Keratinocyte (primary cell): ENCODE data around the gene LACTBL1. TPM values are rescaled to one million over a fixed set of nuclear protein-coding genes. Genes with fewer than 3 reads are reported as not detected.

Source experiments
- DNase-seq: peaks from one replicate; pipeline ENCODE4 v3.0.0-alpha.2; 2011; ENCODE audit warnings: low read depth, missing footprints, low spot score
- FAIRE-seq: peaks from 2 replicates; lab custom pipeline; 2011; peaks lifted over from hg19 to GRCh38; lab: Jason Lieb, UNC
- H2AFZ ChIP-seq: 2 replicates; pipeline ENCODE4 v1.6.0; 2012; ENCODE audit warnings: low read length, control low read depth, inconsistent platforms; ENCODE audit not compliant: control insufficient read depth
- H3K27ac ChIP-seq: 2 replicates; pipeline ENCODE4 v1.5.1; 2011; ENCODE audit warnings: low read length; ENCODE audit not compliant: control insufficient read depth, insufficient read depth
- H3K27me3 ChIP-seq: 3 replicates; pipeline ENCODE4 v1.6.0; 2011; ENCODE audit warnings: low read length; ENCODE audit not compliant: control insufficient read depth, insufficient read depth; ENCODE audit errors: extremely low read depth
- H3K36me3 ChIP-seq, 2 experiments: 2 replicates in 1 of 2; 3 replicates in 1 of 2; pipeline ENCODE4 v1.5.1; 2011; ENCODE audit warnings: low read length in 2 of 2, mild to moderate bottlenecking in 1 of 2; ENCODE audit not compliant: control insufficient read depth in 2 of 2, insufficient read depth in 2 of 2; ENCODE audit errors: extremely low read depth in 1 of 2
- H3K4me1 ChIP-seq: 3 replicates; pipeline ENCODE4 v1.5.1; 2011; ENCODE audit warnings: low read length; ENCODE audit not compliant: control insufficient read depth, insufficient read depth; ENCODE audit errors: extremely low read depth
- H3K4me2 ChIP-seq: 3 replicates; pipeline ENCODE4 v1.6.0; 2011; ENCODE audit warnings: low read depth, low read length; ENCODE audit not compliant: control insufficient read depth, insufficient read depth; ENCODE audit errors: extremely low read depth
- H3K4me3 ChIP-seq, 3 experiments: fragments of 200-600 bp in 1 of 3; sonication (generic) in 1 of 3; 2 replicates in 2 of 3; 3 replicates in 1 of 3; pipeline ENCODE4 v1.5.1; 2011 to 2016; ENCODE audit warnings: low read length in 3 of 3, mild to moderate bottlenecking in 3 of 3, control low read depth in 2 of 3, inconsistent platforms in 1 of 3, low read depth in 1 of 3, mixed read lengths in 1 of 3, mixed run types in 1 of 3, moderate library complexity in 1 of 3; ENCODE audit not compliant: control insufficient read depth in 2 of 3, insufficient read depth in 2 of 3; ENCODE audit errors: extremely low read depth in 1 of 3
- H3K79me2 ChIP-seq: 2 replicates; pipeline ENCODE4 v1.6.0; 2012; ENCODE audit warnings: low read length; ENCODE audit not compliant: control insufficient read depth, insufficient read depth
- H3K9ac ChIP-seq: 3 replicates; pipeline ENCODE4 v1.6.0; 2011; ENCODE audit warnings: low read length; ENCODE audit not compliant: control insufficient read depth, insufficient read depth; ENCODE audit errors: extremely low read depth
- H3K9me1 ChIP-seq: 3 replicates; pipeline ENCODE4 v1.6.0; 2011; ENCODE audit warnings: low read length; ENCODE audit not compliant: control insufficient read depth, insufficient read depth; ENCODE audit errors: extremely low read depth
- H3K9me3 ChIP-seq: 2 replicates; pipeline ENCODE4 v1.5.1; 2012; ENCODE audit warnings: low read depth, low read length; ENCODE audit not compliant: control insufficient read depth
- H4K20me1 ChIP-seq: 3 replicates; pipeline ENCODE4 v1.6.0; 2011; ENCODE audit warnings: low read length; ENCODE audit not compliant: control insufficient read depth, insufficient read depth; ENCODE audit errors: extremely low read depth
- EZH2 ChIP-seq: IDR thresholded peaks from one replicate; pipeline ENCODE4 v1.6.1; 2012; ENCODE audit warnings: inconsistent platforms, mild to moderate bottlenecking, low read length, moderate library complexity
- dilution Hi-C: fragments of 300-500 bp; cut with MboI; formaldehyde crosslinking; loops from one replicate; pipeline ENCODE4 v1.7.0; 2020; ENCODE audit warnings: low sequenced_read_pairs; ENCODE audit not compliant: extremely low pct_ligation_motif_present
- polyA plus RNA-seq, 5 experiments: library from polyadenylated mRNA; depleted of rRNA in 3 of 5; stranded (reverse) in 3 of 5; stranded (forward) in 1 of 5; unstranded in 1 of 5; fragments of >200 nt; gene quantifications; 1 replicate in 1 of 5; 2 replicates in 3 of 5; 3 replicates in 1 of 5; pipeline versions ENCODE4 v1.2.1 to v1.2.3, GENCODE V29; 2011 to 2012; ENCODE audit warnings: missing spikeins in 2 of 5, low read depth in 1 of 5, low replicate concordance in 1 of 5
- TF ChIP-seq, protein P1 (sequence below), 3 experiments: IDR thresholded peaks in 1 of 3; conservative IDR thresholded peaks in 1 of 3; optimal IDR thresholded peaks in 1 of 3; 2 replicates in 2 of 3; 3 replicates in 1 of 3; pipeline versions ENCODE3 to v1.5.1; 2011; ENCODE audit warnings: low read length in 3 of 3, mild to moderate bottlenecking in 3 of 3, moderate library complexity in 2 of 3, control low read depth in 1 of 3, inconsistent platforms in 1 of 3; ENCODE audit not compliant: insufficient read depth in 2 of 3; ENCODE audit errors: extremely low read depth in 1 of 3

The LACTBL1 gene
- polyA plus RNA-seq, 1 donor (not counting 4 experiments of a cell fraction or from before 2014, with no cell fraction given), result not detected

DNA sequence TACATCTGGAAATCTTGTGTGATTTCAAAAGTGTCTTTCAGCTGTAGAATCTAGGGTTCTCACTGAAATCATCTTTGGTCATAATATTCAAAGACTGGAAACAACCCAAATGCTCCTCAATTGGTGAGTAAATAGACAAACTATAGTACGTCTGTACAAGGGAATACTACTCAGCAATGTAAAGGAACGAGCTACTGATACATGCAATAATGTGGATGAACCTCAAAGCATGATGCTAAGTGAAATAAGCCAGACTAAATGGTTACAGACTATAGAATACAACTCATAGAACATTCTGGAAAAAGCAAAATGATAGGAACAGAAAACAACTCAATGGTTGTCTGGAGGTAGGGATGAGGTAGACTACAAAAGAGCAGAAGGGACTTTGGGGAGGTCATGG, 2.6 kb downstream of the LACTBL1 start:
- Histone ChIP-seq H3K4me2 (no peak overlapping the region), H4K20me1 (no peaks in the 10 kb centered on the region), H3K4me1 (no peaks in the 10 kb centered on the region), H2AFZ (no peak overlapping the region), H3K9ac (no peak overlapping the region), H3K79me2 (no peaks in the 10 kb centered on the region), H3K36me3 (no peaks in the 10 kb centered on the region), H3K27me3 (peaks cover 22% of the 10 kb centered on the region), H3K4me3 (no peak overlapping the region), H3K9me1 (no peaks in the 10 kb centered on the region), H3K27ac (no peak overlapping the region), H3K9me3 (no peaks in the 10 kb centered on the region)
- dilution Hi-C loops, result no loop called here
- FAIRE-seq (no peak), DNase-seq (no peak)
- TF ChIP-seq EZH2, result no peak
- TF ChIP-seq, protein P1, sequence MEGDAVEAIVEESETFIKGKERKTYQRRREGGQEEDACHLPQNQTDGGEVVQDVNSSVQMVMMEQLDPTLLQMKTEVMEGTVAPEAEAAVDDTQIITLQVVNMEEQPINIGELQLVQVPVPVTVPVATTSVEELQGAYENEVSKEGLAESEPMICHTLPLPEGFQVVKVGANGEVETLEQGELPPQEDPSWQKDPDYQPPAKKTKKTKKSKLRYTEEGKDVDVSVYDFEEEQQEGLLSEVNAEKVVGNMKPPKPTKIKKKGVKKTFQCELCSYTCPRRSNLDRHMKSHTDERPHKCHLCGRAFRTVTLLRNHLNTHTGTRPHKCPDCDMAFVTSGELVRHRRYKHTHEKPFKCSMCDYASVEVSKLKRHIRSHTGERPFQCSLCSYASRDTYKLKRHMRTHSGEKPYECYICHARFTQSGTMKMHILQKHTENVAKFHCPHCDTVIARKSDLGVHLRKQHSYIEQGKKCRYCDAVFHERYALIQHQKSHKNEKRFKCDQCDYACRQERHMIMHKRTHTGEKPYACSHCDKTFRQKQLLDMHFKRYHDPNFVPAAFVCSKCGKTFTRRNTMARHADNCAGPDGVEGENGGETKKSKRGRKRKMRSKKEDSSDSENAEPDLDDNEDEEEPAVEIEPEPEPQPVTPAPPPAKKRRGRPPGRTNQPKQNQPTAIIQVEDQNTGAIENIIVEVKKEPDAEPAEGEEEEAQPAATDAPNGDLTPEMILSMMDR (optimal IDR thresholded peaks at IDR 0.05 in 1 of 3, IDR thresholded peaks at IDR 0.05 in 1 of 3, conservative IDR thresholded peaks at IDR 0.05 in 1 of 3; ENCODE audit: extremely low read depth in 1 of 3, insufficient read depth in 2 of 3, low read length in 3 of 3), result no peak

DNA sequence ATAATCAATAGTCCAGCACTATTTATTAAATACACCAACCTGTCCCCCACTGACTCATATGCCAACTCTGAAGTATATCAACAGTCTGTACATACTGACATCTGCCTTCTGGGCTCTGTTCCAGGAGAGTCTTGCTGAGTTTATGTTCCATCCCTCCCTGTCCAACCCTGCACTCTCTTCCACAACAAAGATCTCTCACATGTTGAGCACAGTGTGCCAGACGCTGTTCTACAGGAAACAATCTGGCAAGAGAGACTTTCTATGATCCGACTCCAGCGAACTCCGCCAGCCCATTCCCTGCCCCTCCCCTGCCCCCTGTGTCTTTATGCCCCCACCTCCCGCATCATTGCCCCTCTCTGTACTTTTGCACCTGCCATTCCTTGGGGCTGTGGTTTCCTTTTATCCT, 3.4 kb downstream of the LACTBL1 start:
- FAIRE-seq (no peak), DNase-seq (no peak)
- Histone ChIP-seq H3K27ac (no peak overlapping the region), H3K79me2 (no peaks in the 10 kb centered on the region), H3K4me1 (no peaks in the 10 kb centered on the region), H3K9ac (no peak overlapping the region), H3K27me3 (peaks cover 22% of the 10 kb centered on the region), H2AFZ (no peak overlapping the region), H3K9me1 (no peaks in the 10 kb centered on the region), H3K4me3 (no peak overlapping the region), H3K9me3 (no peaks in the 10 kb centered on the region), H3K36me3 (no peaks in the 10 kb centered on the region), H3K4me2 (no peak overlapping the region), H4K20me1 (no peaks in the 10 kb centered on the region)
- dilution Hi-C loops, result no loop called here
- TF ChIP-seq, protein P1 (optimal IDR thresholded peaks at IDR 0.05 in 1 of 3, IDR thresholded peaks at IDR 0.05 in 1 of 3, conservative IDR thresholded peaks at IDR 0.05 in 1 of 3; ENCODE audit: extremely low read depth in 1 of 3, insufficient read depth in 2 of 3, low read length in 3 of 3), result no peak
- TF ChIP-seq EZH2, result no peak
